ENCODE data around the gene AMIGO3.
"Not testable (repeated sequence)": the region's sequence is repeated elsewhere in the genome, so short reads cannot be mapped to it uniquely, and the experiment has no call there.

Gene AMIGO3

DNA sequence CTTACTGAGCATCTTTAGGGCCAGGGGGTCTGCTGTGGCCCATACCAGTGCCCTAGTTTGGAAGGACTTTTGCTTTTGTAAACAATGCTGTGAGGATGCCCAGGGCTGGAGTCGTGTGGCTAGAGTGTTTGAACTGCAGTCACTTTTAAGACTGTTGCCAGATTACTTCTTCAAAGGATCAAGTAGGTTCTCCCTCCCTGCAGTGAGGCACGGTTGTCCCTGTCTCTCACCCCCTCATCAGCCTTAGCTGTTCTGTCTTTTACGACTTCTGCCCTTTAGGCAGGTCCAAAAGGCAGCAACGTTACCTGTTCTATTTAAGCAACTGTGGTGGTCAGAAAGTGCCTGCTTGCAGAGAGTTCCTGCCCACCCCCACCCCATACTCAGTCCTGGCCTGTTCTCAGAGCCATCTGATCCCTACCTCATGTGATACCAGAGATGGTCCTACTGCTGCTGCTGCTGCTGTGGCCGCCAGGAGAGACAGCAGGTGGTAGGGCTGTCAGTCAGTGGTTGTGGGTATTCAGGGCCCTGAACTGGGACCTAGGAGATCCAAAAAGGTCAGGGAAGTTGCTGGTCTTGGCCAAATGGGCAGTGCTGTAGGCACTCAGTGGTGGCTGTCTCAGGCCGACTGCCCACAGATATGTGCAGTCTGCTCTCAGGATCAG, 24.9 kb downstream of the AMIGO3 start:
- H3K4me3 ChIP-seq (ENCODE audit: low read depth, low read length); DNase-seq (ENCODE audit: low read depth): not testable (repeated sequence)

DNA sequence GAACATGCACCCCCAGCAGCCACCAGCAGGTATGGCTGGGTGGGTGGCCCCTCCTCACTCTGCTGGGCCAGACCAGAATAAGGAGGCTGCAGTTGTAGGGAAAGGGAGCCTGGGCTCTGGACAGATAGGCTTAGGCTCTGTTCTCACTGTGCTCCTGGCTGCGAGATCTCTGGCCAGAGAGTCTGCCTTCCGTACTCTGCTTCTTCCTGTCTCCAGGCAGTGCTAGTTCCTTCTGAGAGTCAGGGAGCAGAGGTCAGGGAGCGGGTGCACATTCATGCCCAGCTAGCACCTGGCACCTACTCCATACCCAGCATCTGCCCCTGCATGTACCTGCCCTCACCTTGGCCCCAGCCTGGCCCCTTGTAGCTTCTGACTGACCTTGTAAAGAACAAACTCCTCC, 28.0 kb downstream of the AMIGO3 start:
- H3K4me3 ChIP-seq (ENCODE audit: low read depth, low read length); DNase-seq (ENCODE audit: low read depth): not testable (repeated sequence)

DNA sequence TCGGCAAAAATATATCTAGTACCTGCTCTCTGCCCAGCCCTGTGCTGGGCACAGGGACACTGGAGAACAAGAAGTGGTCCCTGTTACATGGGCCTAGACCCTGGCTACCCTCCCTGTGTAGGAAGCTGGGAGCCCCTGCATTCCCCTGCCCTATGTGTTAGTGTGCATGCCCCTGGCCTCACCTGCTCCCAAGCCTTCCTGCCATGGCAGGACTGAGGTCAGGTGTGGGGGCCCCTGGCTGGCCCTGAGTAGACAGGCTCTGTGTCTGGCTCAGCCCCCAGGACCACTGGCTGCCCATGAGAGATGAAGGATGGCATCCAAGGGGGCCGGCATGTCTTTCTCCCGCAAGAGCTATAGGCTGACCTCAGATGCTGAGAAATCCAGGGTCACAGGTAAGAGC, 28.6 kb downstream of the AMIGO3 start:
- H3K4me3 ChIP-seq (ENCODE audit: low read depth, low read length); DNase-seq (ENCODE audit: low read depth): not testable (repeated sequence)

DNA sequence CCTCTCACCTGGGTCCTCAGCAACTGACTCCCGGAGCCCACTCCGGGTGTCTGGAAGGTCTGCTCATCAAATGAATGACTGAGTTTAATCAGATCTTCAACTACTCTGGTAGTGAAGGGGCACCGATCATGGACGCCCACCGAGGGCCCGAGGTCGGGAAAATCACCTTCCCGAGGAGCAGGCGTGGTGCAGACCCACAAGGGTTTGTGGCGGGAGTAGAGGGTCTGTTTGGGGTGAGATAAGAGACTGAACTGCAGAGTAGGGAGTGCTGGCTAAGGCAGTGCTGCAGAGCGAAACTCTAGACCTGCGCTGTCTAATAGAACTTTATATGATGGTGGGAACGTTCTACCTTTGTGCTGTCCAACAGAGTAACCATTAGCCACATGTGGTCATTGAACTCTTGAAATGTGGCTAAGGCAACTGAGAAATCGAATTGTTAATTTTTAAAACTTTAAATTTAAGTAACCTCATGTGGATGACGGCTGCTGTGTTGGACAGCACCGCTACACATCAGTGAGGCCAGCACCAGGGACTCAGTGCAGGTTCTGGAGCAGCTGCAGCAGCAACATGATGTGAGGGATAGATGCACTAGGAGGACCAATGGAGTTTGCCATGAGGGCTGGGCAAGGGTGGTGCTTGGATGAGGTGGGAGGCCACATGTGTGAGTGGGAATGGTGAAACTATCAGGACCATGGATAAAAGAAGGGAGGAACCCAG, 29.4 kb downstream of the AMIGO3 start:
- DNase-seq (ENCODE audit: low read depth): not testable (repeated sequence)
- H3K4me3 ChIP-seq (ENCODE audit: low read depth, low read length): peak overlapping the region; percentile 95

DNA sequence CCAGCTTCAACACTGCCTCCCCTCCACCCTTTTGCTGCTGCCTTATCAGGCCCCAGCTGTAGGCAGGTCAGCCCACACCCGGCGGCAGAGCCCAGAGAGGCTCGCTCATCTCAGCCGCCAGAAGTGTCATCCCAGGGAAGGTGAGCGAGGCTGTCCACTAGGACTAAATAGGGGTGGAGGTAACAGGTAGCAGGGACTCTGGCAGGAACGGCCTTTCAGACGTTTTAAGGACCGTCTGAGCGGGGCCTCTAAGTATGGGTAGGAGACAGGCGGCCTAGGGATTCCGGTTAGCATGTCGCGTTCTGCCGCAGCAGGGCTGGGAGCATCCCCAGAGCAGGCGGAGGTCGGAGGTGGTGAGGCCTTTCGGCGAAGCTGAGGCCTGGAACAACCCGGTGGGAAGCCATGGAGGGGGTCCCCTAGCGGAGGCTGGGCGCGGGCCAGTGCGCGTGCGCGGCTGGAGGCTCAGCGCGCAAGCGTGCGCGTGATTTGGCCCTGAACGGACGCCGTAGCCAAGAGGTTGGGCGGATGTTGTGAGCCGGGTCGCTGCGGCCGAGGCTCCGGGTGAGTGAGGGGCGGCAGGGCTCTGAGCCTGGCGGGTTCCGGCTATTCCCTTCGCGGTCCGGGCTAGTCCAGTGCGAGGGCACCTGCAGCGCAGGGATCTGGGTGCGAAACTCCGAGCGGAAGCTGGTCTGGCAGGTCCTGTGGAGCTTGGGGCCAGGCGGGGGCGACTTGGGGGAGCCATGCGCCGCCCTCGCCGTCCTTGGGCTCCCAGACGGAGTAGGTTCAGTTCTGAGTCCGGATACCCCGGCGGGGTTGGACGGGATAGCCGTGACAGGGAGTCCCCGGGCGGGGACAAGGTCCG, 30.2 kb downstream of the AMIGO3 start, which contains the start of the genes MST1 and RNF123:
Gene MST1 (minus strand): TSS at position 429 of the 862 bp plus-strand sequence. CDS start 783 bp downstream, outside the sequence.
Gene RNF123 (plus strand): TSS at position 512 of the 862 bp plus-strand sequence. CDS start 1,609 bp downstream, outside the sequence.
- DNase-seq (ENCODE audit: low read depth): peak; percentile 68
- peak within 1 kb of the TSS; percentile 95 for H3K4me3 ChIP-seq (ENCODE audit: low read depth, low read length)

DNA sequence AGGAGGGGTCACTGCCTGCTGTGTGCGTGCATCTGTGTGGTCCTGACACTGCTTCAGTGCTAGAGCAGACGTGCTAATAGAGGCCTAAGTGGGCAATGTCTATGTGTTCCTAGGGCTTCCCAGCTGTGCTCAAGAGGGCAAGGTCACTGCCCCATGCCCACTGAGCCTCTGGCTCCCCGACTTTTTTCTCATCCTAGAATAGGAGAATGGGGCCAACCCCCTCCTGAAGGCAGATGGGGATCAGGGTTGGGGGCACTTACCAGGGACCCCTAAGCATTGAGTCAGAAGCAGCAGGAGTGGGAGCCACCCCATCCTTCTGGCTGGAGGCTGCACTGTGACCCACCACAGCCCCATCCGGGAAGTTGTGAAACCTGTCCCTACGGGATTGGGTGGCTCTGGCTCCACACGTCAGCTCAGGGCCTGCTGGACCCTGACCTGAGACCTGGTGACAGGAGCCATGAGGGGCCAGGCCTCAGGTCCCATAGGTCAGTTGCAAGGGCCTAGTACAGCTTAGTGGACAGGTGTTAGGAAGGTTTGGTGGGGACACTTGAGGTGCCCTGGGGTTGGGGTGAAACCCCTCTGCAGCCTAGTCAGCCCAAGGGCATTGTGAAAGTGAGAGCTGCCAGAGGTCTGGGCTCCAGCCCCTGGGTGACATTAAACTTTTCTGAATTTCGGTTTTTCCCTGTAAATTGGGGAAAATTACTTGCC, 31.0 kb downstream of the AMIGO3 start:
- peak overlapping the region; percentile 95 for H3K4me3 ChIP-seq (ENCODE audit: low read depth, low read length)
- DNase-seq (ENCODE audit: low read depth): not testable (repeated sequence)

DNA sequence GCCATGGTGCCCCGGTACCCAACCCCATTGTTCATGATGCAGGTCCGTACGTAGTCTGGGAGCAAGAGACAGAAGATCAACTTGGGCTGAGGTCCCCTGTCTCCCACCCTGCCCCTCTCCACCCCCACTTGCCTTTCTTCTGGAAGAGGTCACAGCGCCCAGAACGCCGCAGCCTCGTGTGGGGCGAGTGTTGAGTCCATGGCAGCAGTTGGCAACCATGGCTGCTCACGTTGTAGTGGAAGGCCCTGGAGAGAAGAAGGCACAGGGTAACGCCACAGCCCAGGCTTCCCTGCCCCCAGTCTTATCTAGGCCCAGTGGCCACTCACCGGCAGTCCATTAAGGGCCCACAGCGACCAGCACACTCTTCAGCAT, 32.1 kb downstream of the AMIGO3 start:
- DNase-seq (ENCODE audit: low read depth); H3K4me3 ChIP-seq (ENCODE audit: low read depth, low read length): not testable (repeated sequence)

DNA sequence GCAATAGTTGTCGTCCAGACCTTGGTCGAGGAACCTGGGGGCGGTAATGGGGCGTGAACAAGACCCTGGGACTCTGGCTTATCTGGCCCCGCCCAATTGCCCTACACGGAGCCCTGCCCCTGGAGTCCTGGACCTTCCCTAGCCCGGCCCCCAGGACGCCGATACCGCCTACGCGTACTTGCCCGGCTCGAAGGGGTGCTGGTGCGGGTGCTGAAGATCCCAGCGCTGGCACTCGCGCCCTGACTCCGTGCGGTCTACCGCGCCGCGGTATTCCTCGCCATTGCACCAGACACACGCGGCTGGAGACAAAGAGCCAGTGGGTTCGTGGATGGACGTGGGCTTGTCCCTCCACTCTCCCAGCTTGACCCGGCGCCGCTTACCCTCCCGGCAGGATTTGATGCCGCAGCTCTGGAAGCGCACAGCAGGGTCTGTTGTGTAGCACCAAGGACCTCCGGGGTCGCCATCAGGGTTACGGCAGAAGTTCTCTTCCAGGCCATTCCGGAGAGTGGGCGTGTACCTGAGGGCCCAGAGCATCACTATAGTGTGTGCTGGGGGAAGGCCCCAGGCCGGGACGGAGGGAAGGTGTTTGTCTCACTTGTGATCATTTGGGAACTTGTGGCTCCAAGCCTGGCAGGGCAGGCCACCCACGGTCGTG, 32.6 kb downstream of the AMIGO3 start:
- H3K4me3 ChIP-seq (ENCODE audit: low read depth, low read length): peak overlapping the region; percentile 35

DNA sequence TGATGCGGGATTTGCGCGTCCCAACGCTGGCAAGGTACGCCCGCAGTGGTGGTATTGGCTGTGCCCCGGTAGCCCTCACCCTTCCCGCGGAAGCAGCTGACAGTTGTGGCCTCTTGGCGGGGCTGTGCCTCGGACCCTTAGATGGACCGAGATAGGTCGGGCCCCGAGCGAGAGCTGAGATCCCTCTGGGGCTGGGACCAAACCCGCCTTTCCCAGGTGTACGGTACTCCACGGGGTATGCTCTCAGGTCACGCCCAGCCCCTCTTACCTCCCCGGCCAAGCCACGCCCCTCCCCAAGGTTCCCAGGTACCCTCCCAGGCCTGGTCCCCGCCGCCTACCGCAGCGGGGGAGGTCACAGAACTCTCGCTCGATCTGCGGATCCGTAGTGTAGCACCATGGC, 33.1 kb downstream of the AMIGO3 start:
- DNase-seq (ENCODE audit: low read depth): not testable (repeated sequence)
- peak overlapping the region; percentile 35 for H3K4me3 ChIP-seq (ENCODE audit: low read depth, low read length)

More for the DNA sequence above, 32.6 kb downstream of the AMIGO3 start:
- peak; percentile 20 for DNase-seq (ENCODE audit: low read depth)

DNA sequence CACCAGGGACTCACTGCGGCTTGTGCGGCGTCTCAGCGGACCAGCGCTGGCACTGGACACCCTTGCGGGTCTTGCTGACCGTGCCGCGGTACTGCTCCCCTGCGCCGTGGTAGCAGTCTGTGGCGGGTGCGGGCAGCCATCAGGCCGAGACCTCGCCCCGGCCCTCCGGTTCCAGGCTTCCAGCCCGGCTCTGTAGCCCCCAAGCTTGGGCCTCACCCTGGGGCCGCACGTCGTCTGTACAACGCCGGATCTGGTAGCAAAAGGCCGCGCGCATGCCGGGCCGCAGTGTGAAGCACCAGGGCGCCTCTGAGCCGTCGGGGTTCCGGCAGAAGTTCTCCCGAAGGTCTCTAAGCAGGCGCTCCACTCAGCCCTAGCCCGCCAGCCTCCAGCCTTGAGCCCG, 33.6 kb downstream of the AMIGO3 start:
- not testable (repeated sequence) for DNase-seq (ENCODE audit: low read depth); H3K4me3 ChIP-seq (ENCODE audit: low read depth, low read length)

DNA sequence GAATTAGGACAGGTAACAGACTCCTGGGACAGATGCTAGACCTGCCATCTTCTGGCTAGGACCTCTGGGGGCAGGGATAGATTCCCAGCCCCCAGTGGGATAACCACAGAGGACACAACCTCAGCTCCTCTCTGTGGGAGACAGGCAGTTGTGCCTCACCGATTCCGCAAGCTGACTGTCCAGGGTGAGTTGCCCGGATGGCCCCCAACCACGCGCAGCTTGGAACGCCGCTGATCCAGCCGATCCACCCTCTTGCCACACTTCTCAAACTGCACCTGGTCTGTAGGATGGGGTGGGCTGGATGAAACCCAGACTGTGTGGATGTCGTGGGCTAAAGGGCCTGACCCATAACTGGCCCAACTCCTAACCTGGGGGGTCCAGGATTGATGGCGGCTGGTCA, 34.4 kb downstream of the AMIGO3 start:
- H3K4me3 ChIP-seq (ENCODE audit: low read depth, low read length); DNase-seq (ENCODE audit: low read depth): not testable (repeated sequence)

DNA sequence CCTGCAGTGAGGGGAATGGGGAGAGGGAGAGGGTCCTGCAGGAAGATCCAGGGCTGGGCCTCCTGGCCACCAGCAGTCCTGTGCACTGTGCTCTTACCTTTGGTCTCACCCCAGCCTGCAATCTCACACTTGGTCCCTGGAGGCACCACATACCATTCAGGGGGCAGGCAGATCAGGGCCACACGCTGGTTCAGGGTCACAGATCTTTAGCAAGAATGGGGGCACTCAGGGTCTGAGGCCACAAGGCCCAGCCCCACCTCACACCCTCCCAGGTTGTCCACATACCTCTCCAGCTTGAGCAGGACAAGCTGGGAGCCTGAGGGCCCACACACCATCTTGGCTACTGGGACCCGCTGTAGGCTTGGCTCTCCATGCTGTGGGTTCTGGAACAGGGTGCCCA, 35.0 kb downstream of the AMIGO3 start:
- H3K4me3 ChIP-seq (ENCODE audit: low read depth, low read length); DNase-seq (ENCODE audit: low read depth): not testable (repeated sequence)

DNA sequence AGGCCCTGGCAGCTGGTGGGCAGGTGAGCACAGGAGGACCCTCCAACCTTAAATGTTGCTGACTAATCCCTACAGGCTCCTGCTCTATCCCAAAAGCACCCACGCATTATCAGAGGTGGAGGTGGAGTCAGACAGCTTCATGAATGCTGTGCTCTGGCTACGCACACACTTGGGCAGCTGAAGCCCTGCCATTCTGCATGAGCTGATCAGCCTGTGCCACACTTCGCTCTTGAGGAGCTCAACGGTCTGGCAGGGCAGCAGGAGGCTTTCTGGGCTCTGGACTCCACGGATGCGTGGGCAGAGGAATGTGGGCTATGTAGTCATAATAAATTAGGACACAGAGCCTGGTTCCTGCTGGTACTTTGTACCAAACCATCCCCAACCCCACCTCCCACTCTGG, 36.3 kb downstream of the AMIGO3 start:
- H3K4me3 ChIP-seq (ENCODE audit: low read depth, low read length): no peak overlapping the region
- DNase-seq (ENCODE audit: low read depth): no peak

DNA sequence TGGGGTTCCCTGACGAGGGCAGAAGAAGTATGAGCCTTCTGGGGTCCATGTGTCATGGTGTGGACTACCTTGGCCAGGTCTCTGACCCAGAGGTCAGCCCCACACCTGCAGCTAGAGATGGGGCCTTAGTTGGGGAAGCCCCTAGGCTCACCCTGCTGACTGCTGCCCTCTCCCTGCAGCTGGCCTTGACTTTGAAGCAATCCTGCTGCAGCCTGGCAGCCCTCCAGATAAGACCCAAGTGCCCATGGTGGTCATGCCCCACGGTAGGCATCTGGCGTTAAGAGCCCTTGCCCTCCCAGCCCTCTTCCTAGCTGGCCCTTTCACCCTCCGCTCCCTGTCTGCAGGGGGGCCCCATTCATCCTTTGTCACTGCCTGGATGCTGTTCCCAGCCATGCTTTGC, 37.9 kb downstream of the AMIGO3 start:
- no peak for DNase-seq (ENCODE audit: low read depth)
- no peak overlapping the region for H3K4me3 ChIP-seq (ENCODE audit: low read depth, low read length)

DNA sequence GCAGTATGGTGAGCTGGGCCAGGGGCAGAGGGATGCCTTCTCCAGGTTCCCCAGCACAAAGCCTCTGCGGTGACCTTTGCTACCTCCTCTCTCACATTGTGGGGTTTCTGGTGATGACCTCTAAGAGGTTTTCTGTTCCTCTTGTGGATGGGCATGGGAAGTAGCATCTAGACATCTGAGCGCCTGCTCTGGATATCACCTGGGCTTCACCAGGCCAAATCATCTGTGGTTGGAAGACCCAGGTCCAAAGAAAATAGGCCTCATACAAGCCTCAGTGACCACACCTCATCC, 38.3 kb downstream of the AMIGO3 start:
- H3K4me3 ChIP-seq (ENCODE audit: low read depth, low read length): no peak overlapping the region
- DNase-seq (ENCODE audit: low read depth): no peak

DNA sequence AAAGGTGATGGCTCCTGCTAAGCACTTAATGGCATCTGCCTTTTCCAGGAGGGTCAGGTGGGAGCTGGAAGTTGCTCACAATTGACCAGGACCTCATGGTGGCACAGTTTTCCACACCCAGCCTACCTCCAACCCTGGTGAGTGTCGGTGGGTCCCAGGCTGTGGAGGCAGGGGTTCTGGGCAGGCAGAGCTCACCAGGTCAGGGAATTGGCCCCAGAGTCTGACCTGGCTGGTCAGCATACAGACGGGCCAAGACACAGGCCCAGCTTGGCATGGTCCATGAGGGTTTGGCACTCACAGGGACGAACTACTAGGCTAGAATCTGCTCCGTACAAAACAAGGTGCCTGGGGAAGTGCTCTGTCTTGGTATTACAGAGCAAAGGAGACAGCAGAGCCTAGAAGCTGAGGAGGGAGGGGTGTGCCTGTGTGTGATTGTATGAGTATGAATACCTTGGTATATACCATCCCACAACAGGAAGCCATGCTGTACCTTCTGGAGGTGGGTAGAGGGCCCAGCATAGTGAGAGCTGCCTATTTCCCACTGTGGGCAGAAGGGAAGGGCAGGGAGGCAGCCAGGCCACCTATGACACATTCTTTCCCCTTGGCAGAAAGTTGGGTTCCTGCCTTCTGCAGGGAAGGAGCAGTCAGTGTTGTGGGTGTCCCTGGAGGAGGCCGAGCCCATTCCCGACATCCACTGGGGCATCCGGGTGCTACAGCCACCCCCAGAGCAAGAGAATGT, 38.8 kb downstream of the AMIGO3 start:
- H3K4me3 ChIP-seq (ENCODE audit: low read depth, low read length): no peak overlapping the region
- no peak for DNase-seq (ENCODE audit: low read depth)

DNA sequence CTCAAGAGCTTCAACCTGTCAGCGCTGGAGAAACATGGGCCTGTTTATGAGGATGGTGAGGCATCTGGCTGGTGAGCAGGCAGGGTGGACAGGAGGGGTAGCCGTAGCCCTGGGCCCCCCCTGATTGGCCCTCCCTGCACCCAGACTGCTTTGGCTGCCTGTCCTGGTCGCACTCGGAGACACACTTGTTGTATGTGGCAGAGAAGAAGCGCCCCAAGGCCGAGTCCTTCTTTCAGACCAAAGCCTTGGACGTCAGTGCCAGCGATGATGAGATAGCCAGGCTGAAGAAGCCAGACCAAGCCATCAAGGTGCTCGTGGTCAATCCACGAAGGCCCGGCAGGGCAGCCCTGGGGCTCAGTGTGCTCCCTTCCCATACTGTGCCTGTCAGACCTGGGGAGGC, 43.6 kb downstream of the AMIGO3 start:
- H3K4me3 ChIP-seq (ENCODE audit: low read depth, low read length): no peak overlapping the region
- no peak for DNase-seq (ENCODE audit: low read depth)

DNA sequence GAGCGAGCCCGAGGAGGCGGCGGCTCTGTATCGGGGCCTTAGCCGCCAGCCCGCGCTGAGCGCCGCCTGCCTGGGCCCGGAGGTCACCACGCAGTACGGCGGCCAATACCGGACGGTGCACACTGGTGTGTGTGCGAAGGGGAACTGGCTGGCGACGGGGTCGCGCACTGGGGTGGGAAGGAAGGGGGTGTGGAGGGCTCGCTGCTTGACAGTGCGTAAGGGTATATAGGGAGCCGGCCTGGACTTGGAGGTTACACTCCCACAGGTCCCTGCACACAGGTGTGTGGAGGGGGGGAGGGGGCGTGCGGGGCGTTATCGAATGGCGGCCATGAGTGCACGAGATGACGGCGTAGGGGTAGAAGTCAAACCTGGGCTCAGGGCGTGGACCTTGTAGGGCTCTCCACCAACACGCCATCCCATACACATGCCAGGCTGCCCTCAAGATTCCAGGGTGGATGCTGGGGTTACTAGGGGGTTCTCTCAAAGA, 44.9 kb downstream of the AMIGO3 start:
- DNase-seq (ENCODE audit: low read depth): no peak
- H3K4me3 ChIP-seq (ENCODE audit: low read depth, low read length): peak overlapping the region; percentile 78

All from skeletal muscle cell (primary cell).